D721Med (cell line): ENCODE data around the gene RABGAP1.

ENCODE experiments used
- DNase-seq: peaks from one replicate; pipeline ENCODE4 v3.0.0; 2011; ENCODE audit warnings: low spot score; ENCODE audit not compliant: insufficient read length
- FAIRE-seq: peaks from 2 replicates; lab custom pipeline; 2011; peaks lifted over from hg19 to GRCh38; lab: Jason Lieb, UNC
- TF ChIP-seq, protein P1 (sequence below): IDR thresholded peaks from 2 replicates; pipeline ENCODE4 v1.5.1; 2012; ENCODE audit warnings: mild to moderate bottlenecking, control low read depth; ENCODE audit not compliant: insufficient read depth; ENCODE audit errors: missing control alignments

The RABGAP1 gene

DNA sequence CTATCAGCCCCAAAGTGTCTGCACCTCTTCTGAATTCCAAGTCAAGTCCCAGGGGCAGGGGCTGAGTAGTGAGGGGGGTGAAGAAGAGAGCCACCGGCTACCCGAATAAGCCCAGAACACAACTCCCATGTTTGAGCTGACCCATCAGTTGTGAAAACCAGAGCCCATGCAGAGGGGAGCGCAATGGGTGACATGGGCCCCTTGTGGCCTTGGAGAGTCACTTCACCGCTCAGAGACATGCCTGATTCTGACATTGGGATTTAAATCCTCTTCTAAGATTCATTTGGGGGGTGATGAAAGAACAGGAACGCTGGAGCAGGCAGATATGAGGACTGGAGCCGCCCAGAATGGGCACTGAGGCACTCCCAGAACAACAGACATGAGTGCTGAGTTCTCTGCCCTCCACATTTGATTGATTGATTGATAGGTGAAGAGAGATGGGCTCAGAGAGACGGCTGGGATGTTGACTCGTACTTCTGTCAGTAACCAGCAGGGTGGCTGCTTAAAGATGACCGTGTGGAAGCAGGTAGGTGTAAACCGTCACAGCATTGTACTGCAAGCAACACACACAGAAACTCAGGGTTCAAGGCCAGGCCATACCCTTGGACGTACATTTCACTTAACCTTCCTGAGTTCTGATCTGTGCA, 166.9 kb downstream of the RABGAP1 start:
- no peak for DNase-seq
- TF ChIP-seq, protein P1, sequence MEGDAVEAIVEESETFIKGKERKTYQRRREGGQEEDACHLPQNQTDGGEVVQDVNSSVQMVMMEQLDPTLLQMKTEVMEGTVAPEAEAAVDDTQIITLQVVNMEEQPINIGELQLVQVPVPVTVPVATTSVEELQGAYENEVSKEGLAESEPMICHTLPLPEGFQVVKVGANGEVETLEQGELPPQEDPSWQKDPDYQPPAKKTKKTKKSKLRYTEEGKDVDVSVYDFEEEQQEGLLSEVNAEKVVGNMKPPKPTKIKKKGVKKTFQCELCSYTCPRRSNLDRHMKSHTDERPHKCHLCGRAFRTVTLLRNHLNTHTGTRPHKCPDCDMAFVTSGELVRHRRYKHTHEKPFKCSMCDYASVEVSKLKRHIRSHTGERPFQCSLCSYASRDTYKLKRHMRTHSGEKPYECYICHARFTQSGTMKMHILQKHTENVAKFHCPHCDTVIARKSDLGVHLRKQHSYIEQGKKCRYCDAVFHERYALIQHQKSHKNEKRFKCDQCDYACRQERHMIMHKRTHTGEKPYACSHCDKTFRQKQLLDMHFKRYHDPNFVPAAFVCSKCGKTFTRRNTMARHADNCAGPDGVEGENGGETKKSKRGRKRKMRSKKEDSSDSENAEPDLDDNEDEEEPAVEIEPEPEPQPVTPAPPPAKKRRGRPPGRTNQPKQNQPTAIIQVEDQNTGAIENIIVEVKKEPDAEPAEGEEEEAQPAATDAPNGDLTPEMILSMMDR, result no peak
- no peak for FAIRE-seq

DNA sequence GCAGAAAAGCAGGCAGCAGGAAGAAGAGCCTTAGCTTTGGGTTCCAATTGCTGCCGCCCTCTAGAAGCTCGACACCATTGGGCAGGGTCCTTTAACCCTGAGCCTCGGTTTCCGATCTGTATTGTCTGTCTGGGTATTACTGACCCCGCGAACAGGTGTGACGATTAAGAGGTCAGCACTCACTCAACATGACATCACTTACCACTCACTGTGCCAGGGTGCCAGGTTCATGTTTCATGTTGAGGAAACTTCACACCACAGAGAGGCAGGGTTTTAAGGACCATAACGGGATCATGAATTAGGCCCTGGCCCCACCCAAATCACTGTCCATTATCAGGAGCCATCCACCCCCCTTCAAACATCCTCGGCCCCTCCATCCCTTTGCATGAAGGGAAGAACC, 168.2 kb downstream of the RABGAP1 start:
- FAIRE-seq (no peak), DNase-seq (no peak)
- TF ChIP-seq, protein P1, result no peak

DNA sequence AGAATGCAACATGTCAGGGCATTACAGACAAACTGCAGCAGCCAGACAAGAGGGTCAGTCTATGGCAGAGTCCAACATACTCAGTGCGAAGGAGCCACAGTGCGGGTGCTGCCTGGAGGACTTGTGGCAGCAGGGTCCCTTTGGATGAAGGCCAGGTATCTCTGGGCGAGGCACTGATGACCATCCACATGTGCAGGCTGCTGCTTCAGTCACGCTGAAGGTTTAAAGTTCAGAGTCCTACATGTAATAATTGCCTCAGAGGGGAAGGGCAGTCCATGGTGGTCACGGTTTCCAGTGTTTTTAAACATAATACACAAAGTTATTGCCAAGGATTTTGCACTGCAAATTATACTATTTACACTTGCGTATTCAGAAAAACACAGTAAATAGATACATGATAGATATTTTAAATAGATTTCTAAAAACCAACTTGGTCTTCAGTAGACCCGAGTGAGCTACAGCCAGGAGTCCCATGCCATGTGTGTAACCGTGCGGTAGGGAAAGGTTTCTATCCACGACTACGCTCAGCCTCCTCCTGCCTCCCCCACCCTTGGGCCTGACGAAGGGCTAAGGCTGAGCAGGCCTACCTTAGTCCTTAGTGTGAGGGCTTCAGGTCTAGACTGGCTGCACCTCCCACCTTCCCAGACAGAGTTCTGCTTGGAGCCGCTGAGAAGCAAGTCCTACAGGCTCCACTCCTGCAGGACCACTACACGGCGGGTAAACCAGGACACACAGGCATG, 168.9 kb downstream of the RABGAP1 start:
- FAIRE-seq (no peak), DNase-seq (no peak)
- TF ChIP-seq, protein P1, result no peak

DNA sequence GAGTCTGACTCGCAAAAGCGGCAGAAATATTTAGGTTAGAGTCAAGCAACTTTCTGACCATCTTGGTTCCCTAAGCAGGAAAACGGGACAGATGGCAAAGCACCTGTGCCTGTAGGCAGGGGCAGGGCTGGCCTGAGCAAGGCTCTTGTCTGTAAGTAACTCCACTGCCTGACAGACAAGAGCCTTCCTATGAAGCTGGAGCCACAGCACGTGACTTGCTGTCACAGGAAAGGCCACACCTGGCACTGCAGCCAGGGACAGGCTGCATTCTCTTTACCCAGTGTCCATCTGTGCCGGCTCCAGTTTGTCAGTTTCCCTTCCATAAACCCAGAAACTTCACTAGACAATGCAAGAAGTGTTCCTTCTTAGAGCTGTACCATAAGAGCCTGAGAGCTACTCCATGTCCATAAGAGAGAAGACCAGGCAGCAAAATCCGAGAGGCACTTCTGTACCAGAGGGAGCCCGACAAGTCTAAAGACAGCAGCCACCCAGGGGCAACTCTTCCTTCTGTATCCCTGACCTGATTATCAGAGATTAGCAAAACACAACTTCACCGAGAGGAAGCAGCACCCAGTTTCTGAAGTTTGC, 170.7 kb downstream of the RABGAP1 start:
- FAIRE-seq, result no peak
- no peak for DNase-seq
- TF ChIP-seq, protein P1, result no peak

DNA sequence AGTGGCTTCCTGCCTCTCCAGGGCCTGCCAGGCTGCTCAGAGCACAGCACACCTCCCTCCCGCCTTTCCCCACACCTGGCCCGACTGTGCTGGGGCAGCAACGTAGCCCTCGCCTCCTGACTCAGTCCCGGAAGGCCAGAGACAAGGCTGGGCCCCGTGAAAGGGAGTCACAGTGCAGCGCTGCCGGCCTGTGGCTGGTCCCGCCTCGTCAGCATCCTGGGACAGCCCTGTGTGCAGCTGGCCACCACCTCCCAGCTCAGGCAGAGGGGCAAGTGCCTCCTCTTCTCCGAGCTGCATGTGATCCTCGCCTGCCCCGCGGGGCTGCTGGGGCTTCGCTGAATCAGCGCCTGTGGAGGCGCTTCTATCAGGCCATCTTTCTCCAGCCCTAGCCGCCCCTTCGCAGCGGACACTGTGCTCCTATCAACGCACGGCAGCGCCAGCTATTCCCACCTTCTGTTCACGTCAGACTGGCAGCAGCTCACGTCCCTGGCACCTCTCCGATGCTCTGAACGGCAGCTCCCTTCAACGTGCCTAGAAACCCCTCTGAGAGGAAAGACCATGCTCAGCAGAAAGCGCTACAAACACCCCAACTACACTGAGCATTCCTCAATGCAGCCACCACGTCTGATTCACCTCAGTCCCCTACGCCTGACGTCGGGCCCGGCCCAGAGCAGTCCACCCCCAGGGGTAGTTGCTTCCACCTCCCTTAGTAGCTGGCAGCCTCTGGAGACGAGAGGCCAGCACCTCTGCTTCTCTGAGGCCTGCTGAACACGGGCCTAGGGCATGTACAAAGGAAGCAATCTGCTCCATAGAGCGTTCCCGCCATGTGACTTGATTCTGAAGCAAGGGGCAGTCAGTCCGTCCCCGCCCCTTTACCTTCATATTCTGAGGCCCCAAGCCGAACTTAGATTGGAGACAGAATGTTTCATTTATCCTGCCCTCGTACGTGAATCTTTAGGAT, 171.5 kb downstream of the RABGAP1 start:
- FAIRE-seq, result no peak
- TF ChIP-seq, protein P1, result no peak
- no peak for DNase-seq

DNA sequence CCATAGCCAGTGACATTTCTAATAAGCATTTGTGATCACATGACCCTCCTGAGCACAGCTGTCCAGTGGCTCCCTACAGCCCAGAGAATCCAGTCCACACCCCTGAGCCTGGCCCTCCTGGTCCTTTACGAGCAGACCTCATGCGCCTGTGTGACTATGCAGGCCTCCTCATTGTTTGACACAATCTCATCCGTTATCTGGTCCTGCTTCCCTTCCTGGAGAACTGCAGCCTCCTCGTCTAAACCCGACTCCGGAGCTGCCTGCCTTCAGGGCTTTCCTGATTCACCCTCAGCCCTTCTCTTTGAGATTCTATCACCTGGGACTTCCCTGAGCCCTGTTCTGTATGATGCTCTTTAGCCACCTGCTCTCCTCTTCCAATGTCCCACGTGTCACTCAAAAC, 172.4 kb downstream of the RABGAP1 start:
- DNase-seq (no peak), FAIRE-seq (no peak)
- TF ChIP-seq, protein P1, result no peak
